Endothelial cell of umbilical vein (primary cell): ENCODE data around the gene TANGO2. TPM values are rescaled to one million over a fixed set of nuclear protein-coding genes. Genes with fewer than 3 reads are reported as not detected.

Source experiments
- BruUV-seq: library from RNA; stranded (reverse); fragments of 400-500 nt; replicated peaks from 2 replicates; lab custom pipeline; 2021; lab: Mats Ljungman, UMichigan
- CTCF ChIA-PET: fragments of 300-600, 350-600 bp; sonication (Branson Sonifier 250); formaldehyde crosslinking; loops from one replicate; lab custom pipeline; 2021; ENCODE audit warnings: antibody characterized with exemption, inconsistent platforms; lab: Charles Lee
- POLR2A ChIA-PET: fragments of 300-600, 350-600 bp; sonication (Branson Sonifier 250); formaldehyde crosslinking; loops from one replicate; lab custom pipeline; 2021; ENCODE audit warnings: antibody characterized with exemption, inconsistent platforms; lab: Charles Lee
- DNase-seq: peaks from one replicate; pipeline ENCODE4 v3.0.0-alpha.2; 2011; ENCODE audit warnings: low read depth, low spot score
- FAIRE-seq: peaks from 2 replicates; lab custom pipeline; 2011; peaks lifted over from hg19 to GRCh38; lab: Jason Lieb, UNC
- H2AFZ ChIP-seq: 2 replicates; pipeline ENCODE4 v1.6.0; 2012; ENCODE audit warnings: low read depth, low read length, control low read depth, inconsistent platforms
- H3K27ac ChIP-seq: 2 replicates; pipeline ENCODE4 v1.5.1; 2011; ENCODE audit warnings: low read depth, mild to moderate bottlenecking, control low read depth, low read length, moderate library complexity; ENCODE audit not compliant: insufficient read depth
- H3K27me3 ChIP-seq, 2 experiments: 2 replicates each; pipeline versions ENCODE4 v1.6.0 to v1.6.1; 2011; ENCODE audit warnings: low read length in 2 of 2, mixed read lengths in 1 of 2; ENCODE audit not compliant: control insufficient read depth in 2 of 2, insufficient read depth in 2 of 2
- H3K36me3 ChIP-seq, 2 experiments: 2 replicates in 1 of 2; 3 replicates in 1 of 2; pipeline ENCODE4 v1.5.1; 2011; ENCODE audit warnings: low read length in 2 of 2, mild to moderate bottlenecking in 1 of 2, moderate library complexity in 1 of 2; ENCODE audit not compliant: control insufficient read depth in 2 of 2, insufficient read depth in 2 of 2; ENCODE audit errors: extremely low read depth in 1 of 2
- H3K4me1 ChIP-seq: 3 replicates; pipeline ENCODE4 v1.5.1; 2011; ENCODE audit warnings: mild to moderate bottlenecking, low read length; ENCODE audit not compliant: control insufficient read depth, insufficient read depth; ENCODE audit errors: extremely low read depth
- H3K4me2 ChIP-seq: 2 replicates; pipeline ENCODE4 v1.6.1; 2011; ENCODE audit warnings: low read length, control low read depth, mixed read lengths; ENCODE audit not compliant: insufficient read depth
- H3K4me3 ChIP-seq, 3 experiments: fragments of 200-600 bp in 1 of 3; sonication (generic), shearing (Covaris generic) in 1 of 3; replicated peaks in 1 of 3; 2 replicates each; pipeline ENCODE4 v1.5.1; 2011 to 2016; ENCODE audit warnings: control low read depth in 3 of 3, low read length in 3 of 3, mild to moderate bottlenecking in 2 of 3, inconsistent platforms in 1 of 3, low read depth in 1 of 3, moderate library complexity in 1 of 3; ENCODE audit not compliant: insufficient read depth in 1 of 3
- H3K79me2 ChIP-seq: 2 replicates; pipeline ENCODE4 v1.6.0; 2012; ENCODE audit warnings: low read length, inconsistent platforms; ENCODE audit not compliant: control insufficient read depth, insufficient read depth
- H3K9ac ChIP-seq: replicated peaks from 2 replicates; pipeline ENCODE3; 2011; ENCODE audit warnings: low read length, control low read depth; ENCODE audit not compliant: insufficient read depth; ENCODE audit errors: extremely low read depth
- H3K9me1 ChIP-seq: replicated peaks from 3 replicates; pipeline ENCODE4 v1.6.0; 2011; ENCODE audit warnings: mild to moderate bottlenecking, low read length; ENCODE audit not compliant: control insufficient read depth, insufficient read depth; ENCODE audit errors: extremely low read depth
- H3K9me3 ChIP-seq: replicated peaks from 2 replicates; pipeline ENCODE4 v1.5.1; 2012; ENCODE audit warnings: low read length, inconsistent platforms; ENCODE audit not compliant: control insufficient read depth, insufficient read depth
- H4K20me1 ChIP-seq: replicated peaks from 2 replicates; pipeline ENCODE3; 2011; ENCODE audit warnings: mild to moderate bottlenecking, low read length; ENCODE audit not compliant: control insufficient read depth, insufficient read depth; ENCODE audit errors: extremely low read depth
- EZH2 ChIP-seq: IDR thresholded peaks from 2 replicates; pipeline ENCODE4 v1.6.1; 2012; ENCODE audit warnings: borderline replicate concordance, low read depth, mild to moderate bottlenecking, moderate library complexity, low read length, inconsistent platforms; ENCODE audit not compliant: severe bottlenecking
- JUN ChIP-seq: IDR thresholded peaks from 2 replicates; pipeline ENCODE4 v1.6.1; 2011; ENCODE audit warnings: borderline replicate concordance, low read depth; ENCODE audit not compliant: insufficient read length, insufficient read depth
- MYC ChIP-seq: IDR thresholded peaks from one replicate; pipeline ENCODE4 v1.6.1; 2011; ENCODE audit warnings: mild to moderate bottlenecking, low read depth, low read length
- POLR2A ChIP-seq: IDR thresholded peaks from 2 replicates; pipeline ENCODE4 v1.6.1; 2012; ENCODE audit warnings: low read depth, mild to moderate bottlenecking, control low read depth, low read length
- POLR2AphosphoS5 ChIP-seq: IDR thresholded peaks from 2 replicates; pipeline ENCODE4 v1.6.1; 2012; ENCODE audit warnings: low read depth, mild to moderate bottlenecking, control low read depth, low read length, moderate library complexity; ENCODE audit not compliant: insufficient read depth
- dilution Hi-C: fragments of 300-500 bp; cut with MboI; formaldehyde crosslinking; loops from one replicate; pipeline ENCODE4 v1.15.0; 2019; ENCODE audit warnings: low sequenced_read_pairs; ENCODE audit not compliant: extremely low pct_ligation_motif_present
- intact Hi-C: fragments of 100-400 bp; cut with micrococcal nuclease; formaldehyde crosslinking; loops from one replicate; pipeline ENCODE4 v1.10.0; 2022
- polyA plus RNA-seq, 4 experiments: library from polyadenylated mRNA; depleted of rRNA in 3 of 4; stranded (reverse) in 3 of 4; unstranded in 1 of 4; fragments of >200 nt; gene quantifications; 2 replicates each; pipeline versions ENCODE4 v1.2.1 to v1.2.3, GENCODE V29; 2011 to 2012; ENCODE audit warnings: missing spikeins in 1 of 4
- total RNA-seq: library from RNA; stranded (reverse); gene quantifications from 2 replicates; pipeline ENCODE4 v1.2.3, GENCODE V29; 2021
- TF ChIP-seq, protein P1 (sequence below), 2 donors: IDR thresholded peaks; 1 replicate in 1 of 2; 2 replicates in 1 of 2; pipeline ENCODE4 v1.5.1; 2011; ENCODE audit warnings: low read length in 2 of 2, mild to moderate bottlenecking in 2 of 2, moderate library complexity in 2 of 2, control low read depth in 1 of 2, inconsistent platforms in 1 of 2, low read depth in 1 of 2; ENCODE audit not compliant: insufficient read depth in 1 of 2; ENCODE audit errors: extremely low read depth in 1 of 2
- TF ChIP-seq, protein P2 (sequence below): IDR thresholded peaks from 2 replicates; pipeline ENCODE4 v1.6.1; 2011; ENCODE audit not compliant: insufficient read depth, insufficient read length

TANGO2 gene
- total and polyA plus RNA-seq, 2 donors (not counting 3 experiments of a cell fraction or from before 2014, with no cell fraction given): 40.0 to 49.3 TPM

DNA sequence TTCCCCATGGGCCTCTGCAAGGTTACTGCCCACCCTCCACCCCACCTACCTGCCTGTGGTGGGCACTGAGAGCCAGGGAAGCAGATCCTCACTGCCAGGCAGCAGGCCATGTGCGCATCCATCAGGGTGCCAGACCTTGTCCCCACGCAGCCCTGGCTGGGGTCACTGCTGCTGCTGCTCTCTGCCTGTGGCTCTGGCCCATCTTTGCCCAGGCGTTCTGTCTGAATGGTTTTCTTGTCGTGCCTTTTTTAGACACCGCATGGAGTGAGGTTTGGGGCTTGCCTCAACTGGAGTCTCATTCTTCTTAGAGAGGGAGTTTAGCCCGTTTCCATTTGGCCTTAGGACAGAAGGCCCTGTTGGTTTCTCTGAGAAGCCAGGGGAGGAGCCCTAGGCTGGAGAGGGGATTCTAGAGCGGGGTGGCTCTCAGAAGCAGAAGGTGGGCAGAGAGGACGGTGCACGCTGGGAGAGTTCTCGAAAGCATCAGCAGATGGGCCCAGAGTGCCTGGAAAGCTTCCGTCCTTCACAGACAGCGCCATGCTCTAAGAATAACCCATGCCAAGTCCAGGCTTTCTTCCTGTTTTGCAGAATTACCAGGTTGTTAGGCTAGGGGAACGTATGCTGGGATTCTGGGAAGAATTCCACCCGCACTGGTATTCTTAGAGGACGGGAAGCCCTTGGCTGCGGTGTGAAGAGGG is 8.1 kb downstream of the TANGO2 start:
- no TSS peak for BruUV-seq
- H3K27ac ChIP-seq: no peak overlapping the region
- no peak overlapping the region for H2AFZ ChIP-seq
- no peaks in the 10 kb centered on the region for H4K20me1 ChIP-seq
- no peak for TF ChIP-seq MYC
- CTCF ChIA-PET: no interaction called here
- H3K36me3 ChIP-seq: peaks cover 0 to 3% of the 10 kb centered on the region in 2 experiments
- no peaks in the 10 kb centered on the region for H3K4me1 ChIP-seq
- H3K9me1 ChIP-seq: no peaks in the 10 kb centered on the region
- H3K9me3 ChIP-seq: no peaks in the 10 kb centered on the region
- POLR2A ChIA-PET: no interaction called here
- no peak overlapping the region for H3K4me2 ChIP-seq
- H3K27me3 ChIP-seq: no peaks in the 10 kb centered on the region
- H3K9ac ChIP-seq: no peak overlapping the region
- peaks cover 4% of the 10 kb centered on the region for H3K79me2 ChIP-seq
- intact Hi-C loops (loop anchor here (1.0 kb wide), 1 partner anchor 67 kb away; no protein-coding TSS in a partner anchor), dilution Hi-C loops (no loop called here)
- H3K4me3 ChIP-seq: no peak overlapping the region
- FAIRE-seq (no peak), DNase-seq (no peak)

DNA sequence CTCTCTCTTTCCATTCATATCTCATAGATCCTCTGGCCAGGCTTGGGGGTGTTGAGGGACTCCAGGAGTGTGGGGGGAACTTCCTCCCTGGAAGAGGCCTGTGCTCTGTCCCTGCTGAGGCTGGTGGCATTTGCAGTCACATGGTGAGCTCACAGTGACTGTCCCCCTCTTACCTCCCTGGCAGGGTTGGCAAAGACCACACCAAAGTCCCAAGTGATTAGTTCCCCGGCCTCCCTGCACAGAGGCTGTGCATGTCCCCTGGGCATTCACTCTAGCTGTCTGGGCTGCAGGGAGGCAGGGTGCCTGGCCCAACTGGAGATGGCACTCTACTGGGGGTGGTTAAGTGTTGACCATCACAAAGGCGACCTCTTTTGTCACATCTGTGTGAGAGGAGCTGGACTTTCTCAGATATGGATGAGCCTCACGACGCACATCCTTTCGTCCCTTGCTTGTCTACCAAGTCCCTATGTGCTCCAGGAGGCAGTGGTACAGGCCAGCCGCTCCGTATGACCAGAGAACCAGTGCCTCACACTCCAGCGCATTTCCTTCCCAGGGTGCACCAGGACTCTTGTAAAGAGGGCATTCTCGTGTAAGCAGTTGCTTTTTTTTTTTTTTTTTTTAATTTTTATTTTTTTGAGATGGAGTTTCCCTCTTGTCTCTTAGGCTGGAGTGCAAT is 8.8 kb downstream of the TANGO2 start:
- H4K20me1 ChIP-seq: no peaks in the 10 kb centered on the region
- H3K9me1 ChIP-seq: no peaks in the 10 kb centered on the region
- no peak overlapping the region for H3K27ac ChIP-seq
- no peak overlapping the region for H2AFZ ChIP-seq
- TF ChIP-seq, protein P1, sequence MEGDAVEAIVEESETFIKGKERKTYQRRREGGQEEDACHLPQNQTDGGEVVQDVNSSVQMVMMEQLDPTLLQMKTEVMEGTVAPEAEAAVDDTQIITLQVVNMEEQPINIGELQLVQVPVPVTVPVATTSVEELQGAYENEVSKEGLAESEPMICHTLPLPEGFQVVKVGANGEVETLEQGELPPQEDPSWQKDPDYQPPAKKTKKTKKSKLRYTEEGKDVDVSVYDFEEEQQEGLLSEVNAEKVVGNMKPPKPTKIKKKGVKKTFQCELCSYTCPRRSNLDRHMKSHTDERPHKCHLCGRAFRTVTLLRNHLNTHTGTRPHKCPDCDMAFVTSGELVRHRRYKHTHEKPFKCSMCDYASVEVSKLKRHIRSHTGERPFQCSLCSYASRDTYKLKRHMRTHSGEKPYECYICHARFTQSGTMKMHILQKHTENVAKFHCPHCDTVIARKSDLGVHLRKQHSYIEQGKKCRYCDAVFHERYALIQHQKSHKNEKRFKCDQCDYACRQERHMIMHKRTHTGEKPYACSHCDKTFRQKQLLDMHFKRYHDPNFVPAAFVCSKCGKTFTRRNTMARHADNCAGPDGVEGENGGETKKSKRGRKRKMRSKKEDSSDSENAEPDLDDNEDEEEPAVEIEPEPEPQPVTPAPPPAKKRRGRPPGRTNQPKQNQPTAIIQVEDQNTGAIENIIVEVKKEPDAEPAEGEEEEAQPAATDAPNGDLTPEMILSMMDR (IDR thresholded peaks at IDR 0.05; ENCODE audit: extremely low read depth in 1 of 2, insufficient read depth in 1 of 2, low read depth in 1 of 2, low read length in 2 of 2): no peak
- TF ChIP-seq EZH2 (no peak), JUN (no peak), POLR2AphosphoS5 (no peak), MYC (no peak), POLR2A (no peak)
- TF ChIP-seq, protein P2, sequence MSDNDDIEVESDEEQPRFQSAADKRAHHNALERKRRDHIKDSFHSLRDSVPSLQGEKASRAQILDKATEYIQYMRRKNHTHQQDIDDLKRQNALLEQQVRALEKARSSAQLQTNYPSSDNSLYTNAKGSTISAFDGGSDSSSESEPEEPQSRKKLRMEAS: no peak
- BruUV-seq: no TSS peak
- FAIRE-seq (no peak), DNase-seq (no peak)
- CTCF ChIA-PET: no interaction called here
- H3K79me2 ChIP-seq: peaks cover 2% of the 10 kb centered on the region
- peaks cover 0 to 3% of the 10 kb centered on the region in 2 experiments for H3K36me3 ChIP-seq
- dilution Hi-C loops: no loop called here
- no peak overlapping the region for H3K9ac ChIP-seq
- H3K9me3 ChIP-seq: no peaks in the 10 kb centered on the region
- H3K4me1 ChIP-seq: no peaks in the 10 kb centered on the region
- POLR2A ChIA-PET: no interaction called here
- no peak overlapping the region for H3K4me2 ChIP-seq
- intact Hi-C loops: no loop called here
- no peaks in the 10 kb centered on the region for H3K27me3 ChIP-seq
- no peak overlapping the region for H3K4me3 ChIP-seq
